Endothelial cell of umbilical vein (primary cell): ENCODE results near the gene THAP9. TPM values are rescaled to one million over a fixed set of nuclear protein-coding genes. Genes with fewer than 3 reads are reported as not detected.

ENCODE experiments used
- BruUV-seq: library from RNA; stranded (reverse); fragments of 400-500 nt; replicated peaks from 2 replicates; lab custom pipeline; 2021; lab: Mats Ljungman, UMichigan
- CTCF ChIA-PET: fragments of 300-600, 350-600 bp; sonication (Branson Sonifier 250); formaldehyde crosslinking; loops from one replicate; lab custom pipeline; 2021; ENCODE audit warnings: antibody characterized with exemption, inconsistent platforms; lab: Charles Lee
- POLR2A ChIA-PET: fragments of 300-600, 350-600 bp; sonication (Branson Sonifier 250); formaldehyde crosslinking; loops from one replicate; lab custom pipeline; 2021; ENCODE audit warnings: antibody characterized with exemption, inconsistent platforms; lab: Charles Lee
- DNase-seq: peaks from one replicate; pipeline ENCODE4 v3.0.0-alpha.2; 2011; ENCODE audit warnings: low read depth, low spot score
- FAIRE-seq: peaks from 2 replicates; lab custom pipeline; 2011; peaks lifted over from hg19 to GRCh38; lab: Jason Lieb, UNC
- H2AFZ ChIP-seq: 2 replicates; pipeline ENCODE4 v1.6.0; 2012; ENCODE audit warnings: low read depth, low read length, control low read depth, inconsistent platforms
- H3K27ac ChIP-seq: 2 replicates; pipeline ENCODE4 v1.5.1; 2011; ENCODE audit warnings: low read depth, mild to moderate bottlenecking, control low read depth, low read length, moderate library complexity; ENCODE audit not compliant: insufficient read depth
- H3K27me3 ChIP-seq, 2 experiments: 2 replicates each; pipeline versions ENCODE4 v1.6.0 to v1.6.1; 2011; ENCODE audit warnings: low read length in 2 of 2, mixed read lengths in 1 of 2; ENCODE audit not compliant: control insufficient read depth in 2 of 2, insufficient read depth in 2 of 2
- H3K36me3 ChIP-seq, 2 experiments: 2 replicates in 1 of 2; 3 replicates in 1 of 2; pipeline ENCODE4 v1.5.1; 2011; ENCODE audit warnings: low read length in 2 of 2, mild to moderate bottlenecking in 1 of 2, moderate library complexity in 1 of 2; ENCODE audit not compliant: control insufficient read depth in 2 of 2, insufficient read depth in 2 of 2; ENCODE audit errors: extremely low read depth in 1 of 2
- H3K4me1 ChIP-seq: 3 replicates; pipeline ENCODE4 v1.5.1; 2011; ENCODE audit warnings: mild to moderate bottlenecking, low read length; ENCODE audit not compliant: control insufficient read depth, insufficient read depth; ENCODE audit errors: extremely low read depth
- H3K4me2 ChIP-seq: 2 replicates; pipeline ENCODE4 v1.6.1; 2011; ENCODE audit warnings: low read length, control low read depth, mixed read lengths; ENCODE audit not compliant: insufficient read depth
- H3K4me3 ChIP-seq, 3 experiments: fragments of 200-600 bp in 1 of 3; sonication (generic), shearing (Covaris generic) in 1 of 3; replicated peaks in 1 of 3; 2 replicates each; pipeline ENCODE4 v1.5.1; 2011 to 2016; ENCODE audit warnings: control low read depth in 3 of 3, low read length in 3 of 3, mild to moderate bottlenecking in 2 of 3, inconsistent platforms in 1 of 3, low read depth in 1 of 3, moderate library complexity in 1 of 3; ENCODE audit not compliant: insufficient read depth in 1 of 3
- H3K79me2 ChIP-seq: 2 replicates; pipeline ENCODE4 v1.6.0; 2012; ENCODE audit warnings: low read length, inconsistent platforms; ENCODE audit not compliant: control insufficient read depth, insufficient read depth
- H3K9ac ChIP-seq: replicated peaks from 2 replicates; pipeline ENCODE3; 2011; ENCODE audit warnings: low read length, control low read depth; ENCODE audit not compliant: insufficient read depth; ENCODE audit errors: extremely low read depth
- H3K9me1 ChIP-seq: replicated peaks from 3 replicates; pipeline ENCODE4 v1.6.0; 2011; ENCODE audit warnings: mild to moderate bottlenecking, low read length; ENCODE audit not compliant: control insufficient read depth, insufficient read depth; ENCODE audit errors: extremely low read depth
- H3K9me3 ChIP-seq: replicated peaks from 2 replicates; pipeline ENCODE4 v1.5.1; 2012; ENCODE audit warnings: low read length, inconsistent platforms; ENCODE audit not compliant: control insufficient read depth, insufficient read depth
- H4K20me1 ChIP-seq: replicated peaks from 2 replicates; pipeline ENCODE3; 2011; ENCODE audit warnings: mild to moderate bottlenecking, low read length; ENCODE audit not compliant: control insufficient read depth, insufficient read depth; ENCODE audit errors: extremely low read depth
- EZH2 ChIP-seq: IDR thresholded peaks from 2 replicates; pipeline ENCODE4 v1.6.1; 2012; ENCODE audit warnings: borderline replicate concordance, low read depth, mild to moderate bottlenecking, moderate library complexity, low read length, inconsistent platforms; ENCODE audit not compliant: severe bottlenecking
- FOS ChIP-seq: IDR thresholded peaks from 2 replicates; pipeline ENCODE4 v1.6.1; 2011; ENCODE audit warnings: mild to moderate bottlenecking, low read length, moderate library complexity, borderline replicate concordance; ENCODE audit not compliant: insufficient read depth
- GATA2 ChIP-seq: IDR thresholded peaks from 2 replicates; pipeline ENCODE4 v1.7.0; 2011; ENCODE audit warnings: low read depth, mild to moderate bottlenecking, moderate library complexity, mixed read lengths, low read length; ENCODE audit not compliant: insufficient read length, insufficient read depth
- JUN ChIP-seq: IDR thresholded peaks from 2 replicates; pipeline ENCODE4 v1.6.1; 2011; ENCODE audit warnings: borderline replicate concordance, low read depth; ENCODE audit not compliant: insufficient read length, insufficient read depth
- MAX ChIP-seq: IDR thresholded peaks from 2 replicates; pipeline ENCODE4 v1.6.1; 2011; ENCODE audit not compliant: insufficient read depth, insufficient read length
- MYC ChIP-seq: IDR thresholded peaks from one replicate; pipeline ENCODE4 v1.6.1; 2011; ENCODE audit warnings: mild to moderate bottlenecking, low read depth, low read length
- POLR2A ChIP-seq: IDR thresholded peaks from 2 replicates; pipeline ENCODE4 v1.6.1; 2012; ENCODE audit warnings: low read depth, mild to moderate bottlenecking, control low read depth, low read length
- POLR2AphosphoS5 ChIP-seq: IDR thresholded peaks from 2 replicates; pipeline ENCODE4 v1.6.1; 2012; ENCODE audit warnings: low read depth, mild to moderate bottlenecking, control low read depth, low read length, moderate library complexity; ENCODE audit not compliant: insufficient read depth
- dilution Hi-C: fragments of 300-500 bp; cut with MboI; formaldehyde crosslinking; loops from one replicate; pipeline ENCODE4 v1.15.0; 2019; ENCODE audit warnings: low sequenced_read_pairs; ENCODE audit not compliant: extremely low pct_ligation_motif_present
- intact Hi-C: fragments of 100-400 bp; cut with micrococcal nuclease; formaldehyde crosslinking; loops from one replicate; pipeline ENCODE4 v1.10.0; 2022
- polyA plus RNA-seq, 4 experiments: library from polyadenylated mRNA; depleted of rRNA in 3 of 4; stranded (reverse) in 3 of 4; unstranded in 1 of 4; fragments of >200 nt; gene quantifications; 2 replicates each; pipeline versions ENCODE4 v1.2.1 to v1.2.3, GENCODE V29; 2011 to 2012; ENCODE audit warnings: missing spikeins in 1 of 4
- total RNA-seq: library from RNA; stranded (reverse); gene quantifications from 2 replicates; pipeline ENCODE4 v1.2.3, GENCODE V29; 2021
- TF ChIP-seq, protein P1 (sequence below), 2 donors: IDR thresholded peaks; 1 replicate in 1 of 2; 2 replicates in 1 of 2; pipeline ENCODE4 v1.5.1; 2011; ENCODE audit warnings: low read length in 2 of 2, mild to moderate bottlenecking in 2 of 2, moderate library complexity in 2 of 2, control low read depth in 1 of 2, inconsistent platforms in 1 of 2, low read depth in 1 of 2; ENCODE audit not compliant: insufficient read depth in 1 of 2; ENCODE audit errors: extremely low read depth in 1 of 2

THAP9 gene
- total and polyA plus RNA-seq, 2 donors (not counting 3 experiments of a cell fraction or from before 2014, with no cell fraction given), result 0.86 to 1.7 TPM

- CTCF ChIA-PET, result interaction anchor here (1.0 to 1.1 kb wide), 3 partner anchors 8 to 388 kb away, joined by 3 to 4 read pairs (median 3); partner anchors contain the start of gene THAP9
- Histone ChIP-seq H3K4me2 (no peak overlapping the region), H3K4me1 (peaks cover 17% of the 10 kb centered on the region), H3K4me3 (no peak overlapping the region), H3K27me3 (no peaks in the 10 kb centered on the region), H3K9ac (no peak overlapping the region), H3K9me1 (no peaks in the 10 kb centered on the region), H3K36me3 (peaks cover 7 to 16% of the 10 kb centered on the region in 2 experiments), H2AFZ (no peak overlapping the region), H3K9me3 (no peaks in the 10 kb centered on the region), H3K79me2 (peaks cover 57% of the 10 kb centered on the region), H4K20me1 (peaks cover under 1% of the 10 kb centered on the region), H3K27ac (no peak overlapping the region)
- POLR2A ChIA-PET, result no interaction called here
- no peak for DNase-seq
- BruUV-seq, result no TSS peak
- TF ChIP-seq GATA2 (no peak), FOS (no peak), POLR2A (no peak), EZH2 (no peak), POLR2AphosphoS5 (no peak), MYC (no peak), JUN (no peak), MAX (no peak)
- TF ChIP-seq, protein P1, sequence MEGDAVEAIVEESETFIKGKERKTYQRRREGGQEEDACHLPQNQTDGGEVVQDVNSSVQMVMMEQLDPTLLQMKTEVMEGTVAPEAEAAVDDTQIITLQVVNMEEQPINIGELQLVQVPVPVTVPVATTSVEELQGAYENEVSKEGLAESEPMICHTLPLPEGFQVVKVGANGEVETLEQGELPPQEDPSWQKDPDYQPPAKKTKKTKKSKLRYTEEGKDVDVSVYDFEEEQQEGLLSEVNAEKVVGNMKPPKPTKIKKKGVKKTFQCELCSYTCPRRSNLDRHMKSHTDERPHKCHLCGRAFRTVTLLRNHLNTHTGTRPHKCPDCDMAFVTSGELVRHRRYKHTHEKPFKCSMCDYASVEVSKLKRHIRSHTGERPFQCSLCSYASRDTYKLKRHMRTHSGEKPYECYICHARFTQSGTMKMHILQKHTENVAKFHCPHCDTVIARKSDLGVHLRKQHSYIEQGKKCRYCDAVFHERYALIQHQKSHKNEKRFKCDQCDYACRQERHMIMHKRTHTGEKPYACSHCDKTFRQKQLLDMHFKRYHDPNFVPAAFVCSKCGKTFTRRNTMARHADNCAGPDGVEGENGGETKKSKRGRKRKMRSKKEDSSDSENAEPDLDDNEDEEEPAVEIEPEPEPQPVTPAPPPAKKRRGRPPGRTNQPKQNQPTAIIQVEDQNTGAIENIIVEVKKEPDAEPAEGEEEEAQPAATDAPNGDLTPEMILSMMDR (IDR thresholded peaks at IDR 0.05; ENCODE audit: extremely low read depth in 1 of 2, insufficient read depth in 1 of 2, low read depth in 1 of 2, low read length in 2 of 2), result no peak
- FAIRE-seq, result no peak
- dilution Hi-C loops, result no loop called here
- intact Hi-C loops, result no loop called here
Observed at GRCh38 chr4:82892467-82892802, 8.1 kb upstream of the THAP9 start.
